ENCODE data around the gene SERPINA9.

DNA sequence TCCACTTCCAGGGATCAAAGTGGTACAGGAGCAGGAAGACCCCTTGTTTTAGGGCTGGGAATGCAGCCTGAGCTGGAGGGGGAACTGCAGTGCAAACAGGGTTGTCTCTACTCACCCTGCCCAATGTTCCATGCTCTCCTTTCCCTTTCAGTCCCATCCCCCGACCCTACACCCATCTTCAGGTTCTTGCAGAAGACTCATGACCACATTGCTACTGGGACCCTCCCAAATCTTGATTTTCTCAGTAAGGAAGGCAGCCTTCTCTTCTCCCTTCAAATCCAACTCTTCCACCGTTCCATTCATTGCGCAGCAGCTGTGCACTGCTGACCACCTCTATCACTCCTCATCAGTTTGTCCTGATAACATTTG, 25.3 kb downstream of the SERPINA9 start:
- no peak for TF ChIP-seq CTCF (IDR thresholded peaks at IDR 0.05)
- no peak for TF ChIP-seq POLR2A (IDR thresholded peaks at IDR 0.05)

Measured in tibial nerve (tissue), 3 donors.